B cell (primary cell): ENCODE measurements around the gene SNX22. TPM values are rescaled to one million over a fixed set of nuclear protein-coding genes. Genes with fewer than 3 reads are reported as not detected.

Experiments
- ATAC-seq: fragments of 200-7000 bp; cut with Tn5 transposase; one replicate; pipeline ENCODE4 v1.10.0; 2021; ENCODE audit warnings: low read depth, mild to moderate bottlenecking, moderate number of reproducible peaks, moderate library complexity
- CTCF ChIA-PET: fragments of 350-600 bp; sonication (Branson Sonifier 250); formaldehyde crosslinking; loops from one replicate; lab custom pipeline; 2021; ENCODE audit warnings: antibody characterized with exemption, inconsistent platforms; lab: Charles Lee
- POLR2A ChIA-PET: fragments of 350-600 bp; sonication (Branson Sonifier 250); formaldehyde crosslinking; loops from one replicate; lab custom pipeline; 2021; ENCODE audit warnings: antibody characterized with exemption; lab: Charles Lee
- DNase-seq: peaks from one replicate; pipeline ENCODE4 v3.0.0; 2013
- H2AFZ ChIP-seq: 2 replicates; pipeline ENCODE4 v1.6.1; 2012; ENCODE audit warnings: mild to moderate bottlenecking, low read depth, low read length; ENCODE audit not compliant: insufficient read depth, poor library complexity, severe bottlenecking
- H3K27ac ChIP-seq, 2 donors: 1 replicate in 1 of 2; 2 replicates in 1 of 2; pipeline ENCODE4 v1.5.1; 2012 to 2013; ENCODE audit warnings: low read length in 2 of 2, mild to moderate bottlenecking in 2 of 2, moderate library complexity in 1 of 2
- H3K27me3 ChIP-seq, 4 experiments: fragments of 200-600 bp in 1 of 4; sonication (generic) in 1 of 4; replicated peaks in 1 of 4; 1 replicate in 2 of 4; 2 replicates in 2 of 4; pipeline versions ENCODE4 v1.6.1 to v1.7.0; 2013 to 2016; ENCODE audit warnings: low read length in 3 of 4, mild to moderate bottlenecking in 2 of 4, mixed read lengths in 1 of 4, moderate library complexity in 1 of 4; ENCODE audit not compliant: insufficient read depth in 4 of 4, control insufficient read depth in 3 of 4; ENCODE audit errors: control extremely low read depth in 1 of 4
- H3K36me3 ChIP-seq, 2 experiments: replicated peaks in 1 of 2; 1 replicate in 1 of 2; 2 replicates in 1 of 2; pipeline versions ENCODE4 v1.6.1 to v1.7.1; 2013; ENCODE audit warnings: low read length in 1 of 2; ENCODE audit not compliant: insufficient read depth in 2 of 2, control insufficient read depth in 1 of 2; ENCODE audit errors: control extremely low read depth in 1 of 2, extremely low read depth in 1 of 2
- H3K4me1 ChIP-seq, 2 donors: fragments of 200-600 bp in 1 of 2; sonication (generic) in 1 of 2; 1 replicate in 1 of 2; 2 replicates in 1 of 2; pipeline versions ENCODE4 v1.5.1 to v1.6.1; 2013 to 2017; ENCODE audit warnings: low read length in 2 of 2; ENCODE audit not compliant: control insufficient read depth in 2 of 2, insufficient read depth in 2 of 2
- H3K4me2 ChIP-seq: replicated peaks from 2 replicates; pipeline ENCODE3; 2012; ENCODE audit warnings: mild to moderate bottlenecking, low read depth, low read length; ENCODE audit not compliant: poor library complexity, severe bottlenecking
- H3K4me3 ChIP-seq, 5 experiments: fragments of 200-600 bp in 1 of 5; sonication (generic) in 1 of 5; 1 replicate in 3 of 5; 2 replicates in 2 of 5; pipeline versions ENCODE4 v1.5.1 to v1.7.0; 2011 to 2016; ENCODE audit warnings: low read length in 4 of 5, mild to moderate bottlenecking in 4 of 5, low read depth in 2 of 5, control low read depth in 1 of 5, moderate library complexity in 1 of 5; ENCODE audit not compliant: insufficient read depth in 1 of 5; ENCODE audit errors: control extremely low read depth in 1 of 5, extremely low read depth in 1 of 5
- H3K79me2 ChIP-seq: fragments of 200-600 bp; sonication (generic); one replicate; pipeline ENCODE4 v1.6.0; 2016; ENCODE audit warnings: low read length; ENCODE audit not compliant: control insufficient read depth, insufficient read depth
- H3K9ac ChIP-seq: fragments of 200-600 bp; sonication (generic); 2 replicates; pipeline ENCODE4 v1.6.1; 2017; ENCODE audit warnings: mild to moderate bottlenecking, low read length, moderate library complexity
- H3K9me3 ChIP-seq, 3 donors: one replicate each; pipeline versions ENCODE4 v1.6.1 to v1.7.1; 2013; ENCODE audit warnings: low read length in 2 of 3; ENCODE audit not compliant: control insufficient read depth in 2 of 3, insufficient read depth in 1 of 3; ENCODE audit errors: control extremely low read depth in 1 of 3
- H4K20me1 ChIP-seq: 2 replicates; pipeline ENCODE4 v1.6.0; 2012; ENCODE audit warnings: mild to moderate bottlenecking, low read length; ENCODE audit not compliant: insufficient read depth, control insufficient read depth, poor library complexity, severe bottlenecking
- H3K27ac Mint-ChIP-seq: one replicate; pipeline ENCODE4 v1.8.0; 2021; ENCODE audit warnings: mixed read lengths
- H3K27me3 Mint-ChIP-seq: one replicate; pipeline ENCODE4 v1.8.0; 2021; ENCODE audit warnings: mixed read lengths
- H3K4me1 Mint-ChIP-seq: one replicate; pipeline ENCODE4 v1.8.0; 2021; ENCODE audit warnings: mixed read lengths
- H3K4me3 Mint-ChIP-seq: one replicate; pipeline ENCODE4 v1.8.0; 2021; ENCODE audit warnings: mixed read lengths
- H3K9me3 Mint-ChIP-seq: one replicate; pipeline ENCODE4 v1.8.0; 2022; ENCODE audit warnings: mixed read lengths; ENCODE audit not compliant: insufficient read depth
- CTCF ChIP-seq: fragments of 200-600 bp; IDR thresholded peaks from one replicate; pipeline ENCODE4 v1.8.0; 2022; ENCODE audit warnings: antibody characterized with exemption, mild to moderate bottlenecking
- EZH2 ChIP-seq: IDR thresholded peaks from 2 replicates; pipeline ENCODE4 v1.6.1; 2012; ENCODE audit warnings: borderline replicate concordance, low read depth, mild to moderate bottlenecking, moderate library complexity, low read length; ENCODE audit not compliant: insufficient read depth, poor library complexity, severe bottlenecking
- WGBS: methylation state at CpG from one replicate; pipeline ENCODE4 v1.1.5; 2013; ENCODE audit warnings: missing lambda C conversion rate; ENCODE audit not compliant: insufficient coverage; 5-methylcytosine and 5-hydroxymethylcytosine counted together
- intact Hi-C: fragments of 100-400 bp; cut with micrococcal nuclease; formaldehyde crosslinking; loops from one replicate; pipeline ENCODE4 v1.10.0; 2022
- polyA plus RNA-seq: library from polyadenylated mRNA; depleted of rRNA; stranded (reverse); fragments of >200 nt; gene quantifications from 2 replicates; pipeline ENCODE4 v1.2.3, GENCODE V29; 2012
- total RNA-seq, 2 donors: library from RNA; stranded (reverse); fragments of 120-200 nt in 1 of 2; gene quantifications; 1 replicate in 1 of 2; 2 replicates in 1 of 2; pipeline versions ENCODE4 v1.2.3 to v1.2.4, GENCODE V29; 2013 to 2022

The SNX22 gene
- total and polyA plus RNA-seq, 2 donors (not counting 1 experiment from before 2014, with no cell fraction given) = 44.9 to 305 TPM

GRCh38 chr15:64162869-64163658, 11.5 kb downstream of the SNX22 start, which contains the start of gene PPIB:
PPIB (minus strand) TSS chr15:64163022; CDS start chr15:64162986, 36 bp downstream.
- H3K4me1 ChIP-seq = peaks cover 42 to 58% of the 10 kb centered on the region in 2 donors
- peak within 1 kb of the TSS; percentile 88 for H3K4me2 ChIP-seq
- Mint-ChIP-seq H3K27ac (peak within 1 kb of the TSS; percentile 96), H3K9me3 (no peaks in the 10 kb centered on the region), H3K4me1 (peaks cover 52% of the 10 kb centered on the region), H3K27me3 (no peaks in the 10 kb centered on the region), H3K4me3 (peak within 1 kb of the TSS; percentile 92)
- DNase-seq (peak; percentile 98), ATAC-seq (peak; percentile 91)
- H4K20me1 ChIP-seq = peaks cover 35% of the 10 kb centered on the region
- WGBS = under 1% methylated on average over 68 of the region's 69 CpGs
- intact Hi-C loops = loop anchor here (1.0 to 5.0 kb wide), 9 partner anchors 10 to 1124 kb away; partner anchors contain the start of genes APH1B, CIAO2A, CSNK1G1 and PARP16
- no peaks in the 10 kb centered on the region for H3K9me3 ChIP-seq
- H3K27ac ChIP-seq = peak within 1 kb of the TSS; percentile 72 to 87
- POLR2A ChIA-PET = interaction anchor here (0.6 to 4.5 kb wide), 12 partner anchors 11 to 1024 kb away, joined by 3 to 55 read pairs (median 4); partner anchors contain the start of genes CIAO2A, SNX1, SNX22 and TRIP4
- H3K79me2 ChIP-seq = peaks cover 40% of the 10 kb centered on the region
- H3K27me3 ChIP-seq = no peaks in the 10 kb centered on the region
- H3K9ac ChIP-seq = peak within 1 kb of the TSS; percentile 92
- peak within 1 kb of the TSS; percentile 65 to 86 (median 85) for H3K4me3 ChIP-seq
- peak within 1 kb of the TSS; percentile 84 for H2AFZ ChIP-seq
- H3K36me3 ChIP-seq = peaks cover 3 to 38% of the 10 kb centered on the region in 2 experiments
- CTCF ChIA-PET = interaction anchor here (0.8 to 4.7 kb wide), 8 partner anchors 10 to 490 kb away, joined by 3 to 45 read pairs (median 6); partner anchors contain the start of genes CIAO2A and TRIP4
- TF ChIP-seq EZH2 (no peak), CTCF (peak; percentile 32)
